Glutamatergic neuron (in vitro differentiated cells): ENCODE measurements around the gene PACSIN1. TPM values are rescaled to one million over a fixed set of nuclear protein-coding genes. Genes with fewer than 3 reads are reported as not detected.

Experiments
- DNase-seq: peaks from one replicate; pipeline ENCODE4 v3.0.0; 2022
- H3K27ac Mint-ChIP-seq: one replicate; pipeline ENCODE4 v1.8.0; 2020; ENCODE audit warnings: mild to moderate bottlenecking, mixed read lengths, inconsistent platforms; ENCODE audit not compliant: unreplicated experiment
- H3K27me3 Mint-ChIP-seq: one replicate; pipeline ENCODE4 v1.8.0; 2020; ENCODE audit warnings: mild to moderate bottlenecking, moderate library complexity, mixed read lengths, inconsistent platforms; ENCODE audit not compliant: unreplicated experiment
- H3K36me3 Mint-ChIP-seq: one replicate; pipeline ENCODE4 v1.8.0; 2020; ENCODE audit warnings: mild to moderate bottlenecking, mixed read lengths, inconsistent platforms; ENCODE audit not compliant: unreplicated experiment
- H3K4me1 Mint-ChIP-seq: one replicate; pipeline ENCODE4 v1.8.0; 2020; ENCODE audit warnings: mild to moderate bottlenecking, low read depth, mixed read lengths, inconsistent platforms; ENCODE audit not compliant: unreplicated experiment
- H3K4me3 Mint-ChIP-seq: one replicate; pipeline ENCODE4 v1.8.0; 2020; ENCODE audit warnings: mild to moderate bottlenecking, mixed read lengths, inconsistent platforms; ENCODE audit not compliant: unreplicated experiment
- H3K9me3 Mint-ChIP-seq: one replicate; pipeline ENCODE4 v1.8.0; 2020; ENCODE audit warnings: mild to moderate bottlenecking, moderate library complexity, mixed read lengths, inconsistent platforms; ENCODE audit not compliant: unreplicated experiment
- total RNA-seq: library from RNA; stranded (reverse); fragmentation: NEBNext Ultra II Directional; extraction: Animal tissue kit (Norgen Biotek cat#: 25700); gene quantifications from one replicate; pipeline ENCODE4 v1.2.1, GENCODE V29; 2021; ENCODE audit not compliant: unreplicated experiment
- TF ChIP-seq, protein P1 (sequence below): fragments of 200-600 bp; sonication (generic); IDR thresholded peaks from one replicate; pipeline ENCODE4 v1.5.0; 2021; ENCODE audit not compliant: partially characterized antibody, unreplicated experiment

PACSIN1 gene
- total RNA-seq, 1 donor from 2014 or later = 0.47 TPM

DNA sequence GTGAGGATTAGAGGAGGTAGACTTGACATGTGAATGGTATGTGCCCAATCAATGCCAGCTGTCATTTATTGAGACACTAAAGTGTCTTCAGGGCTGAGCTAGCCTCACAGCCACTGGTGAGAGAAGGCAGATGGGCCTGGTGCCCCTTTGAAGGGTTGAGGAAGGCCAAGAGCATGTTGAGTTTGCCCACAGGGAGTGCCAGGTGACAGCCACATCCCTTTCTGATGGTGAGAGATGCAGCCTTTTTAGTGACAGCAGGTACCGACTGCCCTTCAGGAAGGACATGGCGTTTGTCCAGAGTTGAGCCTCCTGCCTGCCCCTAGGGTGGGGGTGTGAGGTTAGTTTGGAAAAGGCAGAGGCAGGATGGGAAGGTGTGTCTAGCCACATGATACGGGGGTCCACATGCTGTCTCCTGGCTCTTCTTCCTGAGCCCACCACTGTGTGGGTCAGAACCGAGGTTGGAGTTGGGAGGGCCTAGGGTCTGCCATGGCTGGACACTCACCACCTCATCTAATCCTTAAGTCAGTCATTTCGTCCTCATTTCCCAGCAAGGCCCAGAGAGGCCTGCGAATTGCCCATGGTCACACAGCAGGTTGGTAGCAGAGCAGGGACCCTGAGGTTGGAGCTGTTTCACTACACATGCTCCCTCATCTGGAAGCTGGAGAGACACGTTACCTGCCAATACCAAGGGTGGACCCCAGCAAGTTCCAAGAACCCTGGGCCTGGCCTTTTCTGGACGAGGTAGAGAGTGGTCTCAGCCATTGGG is 57.7 kb downstream of the PACSIN1 start:
- H3K27ac Mint-ChIP-seq = no peak overlapping the region
- DNase-seq = peak; percentile 3
- TF ChIP-seq, protein P1, sequence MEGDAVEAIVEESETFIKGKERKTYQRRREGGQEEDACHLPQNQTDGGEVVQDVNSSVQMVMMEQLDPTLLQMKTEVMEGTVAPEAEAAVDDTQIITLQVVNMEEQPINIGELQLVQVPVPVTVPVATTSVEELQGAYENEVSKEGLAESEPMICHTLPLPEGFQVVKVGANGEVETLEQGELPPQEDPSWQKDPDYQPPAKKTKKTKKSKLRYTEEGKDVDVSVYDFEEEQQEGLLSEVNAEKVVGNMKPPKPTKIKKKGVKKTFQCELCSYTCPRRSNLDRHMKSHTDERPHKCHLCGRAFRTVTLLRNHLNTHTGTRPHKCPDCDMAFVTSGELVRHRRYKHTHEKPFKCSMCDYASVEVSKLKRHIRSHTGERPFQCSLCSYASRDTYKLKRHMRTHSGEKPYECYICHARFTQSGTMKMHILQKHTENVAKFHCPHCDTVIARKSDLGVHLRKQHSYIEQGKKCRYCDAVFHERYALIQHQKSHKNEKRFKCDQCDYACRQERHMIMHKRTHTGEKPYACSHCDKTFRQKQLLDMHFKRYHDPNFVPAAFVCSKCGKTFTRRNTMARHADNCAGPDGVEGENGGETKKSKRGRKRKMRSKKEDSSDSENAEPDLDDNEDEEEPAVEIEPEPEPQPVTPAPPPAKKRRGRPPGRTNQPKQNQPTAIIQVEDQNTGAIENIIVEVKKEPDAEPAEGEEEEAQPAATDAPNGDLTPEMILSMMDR = no peak
- no peaks in the 10 kb centered on the region for H3K36me3 Mint-ChIP-seq
- H3K27me3 Mint-ChIP-seq = peaks cover 16% of the 10 kb centered on the region
- H3K4me3 Mint-ChIP-seq = no peak overlapping the region
- peaks cover 2% of the 10 kb centered on the region for H3K9me3 Mint-ChIP-seq
- H3K4me1 Mint-ChIP-seq = peaks cover 3% of the 10 kb centered on the region

DNA sequence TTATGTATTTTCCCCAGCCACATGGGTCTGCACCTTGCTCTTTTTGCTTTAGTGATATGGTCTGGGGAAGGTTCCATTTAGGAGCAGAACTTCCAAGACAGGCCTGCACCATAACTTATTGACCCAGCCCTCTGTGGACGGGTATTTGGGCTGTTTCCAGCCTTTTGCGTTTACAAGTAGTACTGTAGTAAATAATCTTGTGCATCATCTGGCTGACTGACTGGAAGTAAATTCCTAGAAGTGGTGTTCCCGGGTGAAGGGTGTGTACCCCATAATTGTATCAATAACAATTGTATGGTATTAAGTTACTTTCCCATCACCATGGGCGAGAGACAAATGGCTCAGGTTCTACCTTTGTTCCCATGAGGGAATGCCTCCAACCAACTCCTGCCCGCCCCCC is 58.6 kb downstream of the PACSIN1 start:
- TF ChIP-seq, protein P1 = no peak
- H3K27me3 Mint-ChIP-seq = peaks cover 15% of the 10 kb centered on the region
- DNase-seq = no peak
- H3K4me3 Mint-ChIP-seq = no peak overlapping the region
- no peak overlapping the region for H3K27ac Mint-ChIP-seq
- H3K9me3 Mint-ChIP-seq = peaks cover 2% of the 10 kb centered on the region
- H3K4me1 Mint-ChIP-seq = peaks cover 3% of the 10 kb centered on the region
- H3K36me3 Mint-ChIP-seq = no peaks in the 10 kb centered on the region

DNA sequence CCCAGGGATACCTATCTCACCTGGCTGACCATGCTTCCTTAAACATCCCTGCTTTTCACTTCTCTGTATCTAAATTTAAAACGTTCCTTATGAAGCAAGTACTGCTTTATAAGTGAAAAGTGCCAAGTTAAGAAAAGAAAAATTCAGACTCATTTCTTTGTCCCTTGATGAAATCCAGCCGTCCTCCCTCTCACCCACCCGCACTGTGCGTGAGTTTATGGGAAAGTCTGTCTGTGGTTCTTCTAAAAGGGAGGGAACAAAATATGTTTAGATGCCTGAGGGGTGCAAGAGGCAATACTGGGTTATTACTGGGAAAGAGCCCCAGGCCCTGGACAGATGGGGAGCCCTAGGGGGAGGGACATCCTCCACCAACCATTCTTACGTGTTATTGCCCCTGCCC is 59.1 kb downstream of the PACSIN1 start:
- Mint-ChIP-seq H3K9me3 (peaks cover 2% of the 10 kb centered on the region), H3K4me1 (peaks cover 3% of the 10 kb centered on the region), H3K27me3 (peaks cover 15% of the 10 kb centered on the region), H3K4me3 (no peak overlapping the region), H3K27ac (no peak overlapping the region), H3K36me3 (no peaks in the 10 kb centered on the region)
- no peak for DNase-seq
- TF ChIP-seq, protein P1 = no peak

DNA sequence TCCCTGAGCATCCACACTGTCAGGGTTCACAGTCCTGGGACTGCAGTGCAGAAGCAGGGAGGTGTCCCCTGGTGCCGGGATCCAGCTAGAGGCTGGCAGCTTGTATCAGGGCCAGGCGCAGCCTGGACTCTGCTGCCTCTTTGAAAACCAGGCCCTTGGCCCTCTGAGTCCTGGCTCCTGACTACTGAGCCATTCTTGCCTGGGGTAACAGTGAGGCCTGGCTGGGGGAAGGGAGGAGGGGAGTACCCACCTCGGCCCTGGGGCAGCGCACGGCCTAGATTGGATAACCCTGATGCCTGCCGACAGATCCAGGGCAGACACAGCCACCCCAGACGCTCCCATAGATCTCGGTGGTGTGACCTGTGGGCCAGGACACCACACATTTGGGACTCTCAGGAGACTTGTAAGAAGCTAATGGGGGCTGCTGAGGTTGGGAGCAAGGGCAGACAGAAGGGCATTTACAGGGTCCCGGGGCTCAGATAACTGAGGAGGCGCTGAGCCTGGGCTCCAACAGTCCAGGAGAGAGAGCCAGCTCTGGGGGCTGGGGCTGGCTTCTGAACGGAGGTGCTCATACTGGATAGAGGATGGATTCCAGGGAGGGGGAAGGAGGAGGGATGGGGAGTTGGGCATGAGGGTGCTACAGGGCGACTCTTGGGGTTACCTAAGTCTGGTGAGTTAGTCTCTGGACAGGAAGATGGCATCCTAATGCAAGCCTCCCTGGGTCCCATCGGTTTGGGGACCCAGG is 59.7 kb downstream of the PACSIN1 start:
- Mint-ChIP-seq H3K27me3 (peaks cover 13% of the 10 kb centered on the region), H3K27ac (no peak overlapping the region), H3K36me3 (no peaks in the 10 kb centered on the region), H3K9me3 (peaks cover 2% of the 10 kb centered on the region), H3K4me3 (no peak overlapping the region), H3K4me1 (peaks cover 3% of the 10 kb centered on the region)
- TF ChIP-seq, protein P1 = no peak
- peak; percentile 12 for DNase-seq
